CD4-positive, alpha-beta T cell (primary cell): ENCODE data around the gene GRK2. TPM values are rescaled to one million over a fixed set of nuclear protein-coding genes. Genes with fewer than 3 reads are reported as not detected.

ENCODE experiments used
- ATAC-seq: fragments of 200-7000 bp; cut with Tn5 transposase; one replicate; pipeline ENCODE4 v1.10.0; 2022; ENCODE audit warnings: mild to moderate bottlenecking; ENCODE audit not compliant: poor library complexity
- CTCF ChIA-PET: fragments of 350-600 bp; sonication (Branson Sonifier 250); formaldehyde crosslinking; loops from one replicate; lab custom pipeline; 2021; ENCODE audit warnings: antibody characterized with exemption, inconsistent platforms; lab: Charles Lee
- POLR2A ChIA-PET: fragments of 350-600 bp; sonication (Branson Sonifier 250); formaldehyde crosslinking; loops from one replicate; lab custom pipeline; 2021; ENCODE audit warnings: antibody characterized with exemption, inconsistent platforms; lab: Charles Lee
- DNase-seq, 14 experiments: peaks; one replicate each; pipeline ENCODE4 v3.0.0-alpha.2; 2013 to 2020; ENCODE audit warnings: mixed read lengths in 2 of 14
- H3K27ac ChIP-seq, 2 donors: one replicate each; pipeline versions ENCODE4 v1.5.1 to v1.7.0; 2013; ENCODE audit warnings: low read length in 2 of 2, low read depth in 1 of 2, mild to moderate bottlenecking in 1 of 2
- H3K27me3 ChIP-seq, 2 experiments: 1 replicate in 1 of 2; 2 replicates in 1 of 2; pipeline versions ENCODE4 v1.6.1 to v1.7.0; 2013; ENCODE audit warnings: low read length in 2 of 2, control low read depth in 1 of 2, mild to moderate bottlenecking in 1 of 2, moderate library complexity in 1 of 2; ENCODE audit not compliant: insufficient read depth in 2 of 2, control insufficient read depth in 1 of 2
- H3K36me3 ChIP-seq: one replicate; pipeline ENCODE4 v1.6.1; 2013; ENCODE audit warnings: low read length, control low read depth; ENCODE audit not compliant: insufficient read depth
- H3K4me1 ChIP-seq: one replicate; pipeline ENCODE4 v1.6.1; 2013; ENCODE audit warnings: low read length, control low read depth; ENCODE audit not compliant: insufficient read depth
- H3K4me3 ChIP-seq: one replicate; pipeline ENCODE4 v1.5.1; 2013; ENCODE audit warnings: mild to moderate bottlenecking, low read length, moderate library complexity
- H3K9me3 ChIP-seq, 2 experiments: 1 replicate in 1 of 2; 2 replicates in 1 of 2; pipeline versions ENCODE4 v1.6.1 to v1.7.0; 2013; ENCODE audit warnings: low read length in 2 of 2, mild to moderate bottlenecking in 2 of 2, control low read depth in 1 of 2, moderate library complexity in 1 of 2; ENCODE audit not compliant: control insufficient read depth in 1 of 2, insufficient read depth in 1 of 2
- H3K27ac Mint-ChIP-seq: one replicate; pipeline ENCODE4 v1.8.0; 2020; ENCODE audit warnings: mixed read lengths
- H3K27me3 Mint-ChIP-seq: one replicate; pipeline ENCODE4 v1.8.0; 2021; ENCODE audit warnings: mixed read lengths
- H3K36me3 Mint-ChIP-seq: one replicate; pipeline ENCODE4 v1.8.0; 2021; ENCODE audit warnings: low read depth, mixed read lengths
- H3K4me1 Mint-ChIP-seq: one replicate; pipeline ENCODE4 v1.8.0; 2021; ENCODE audit warnings: low read depth, mixed read lengths
- H3K4me3 Mint-ChIP-seq: one replicate; pipeline ENCODE4 v1.8.0; 2020; ENCODE audit warnings: mild to moderate bottlenecking, mixed read lengths
- H3K9me3 Mint-ChIP-seq: one replicate; pipeline ENCODE4 v1.8.0; 2020; ENCODE audit warnings: mixed read lengths
- intact Hi-C, 2 experiments: fragments of 100-400 bp; cut with DNase I in 1 of 2; cut with micrococcal nuclease in 1 of 2; formaldehyde crosslinking; loops; one replicate each; pipeline versions ENCODE4 v1.15.1 to v1.9.0; 2023 to 2025; cut with DNase I, micrococcal nuclease
- total RNA-seq, 174 experiments: library from RNA in 2 of 174; stranded (reverse) in 2 of 174; gene quantifications; one replicate each; pipeline ENCODE4 v1.2.3 and lab custom pipeline; 2021 to 2026
- TF ChIP-seq, protein P1 (sequence below): fragments of 200-600 bp; IDR thresholded peaks from one replicate; pipeline ENCODE4 v1.8.0; 2022; ENCODE audit warnings: antibody characterized with exemption, mild to moderate bottlenecking

GRK2 gene
- total RNA-seq, 2 experiments from 2014 or later: 309 to 325 TPM

DNA sequence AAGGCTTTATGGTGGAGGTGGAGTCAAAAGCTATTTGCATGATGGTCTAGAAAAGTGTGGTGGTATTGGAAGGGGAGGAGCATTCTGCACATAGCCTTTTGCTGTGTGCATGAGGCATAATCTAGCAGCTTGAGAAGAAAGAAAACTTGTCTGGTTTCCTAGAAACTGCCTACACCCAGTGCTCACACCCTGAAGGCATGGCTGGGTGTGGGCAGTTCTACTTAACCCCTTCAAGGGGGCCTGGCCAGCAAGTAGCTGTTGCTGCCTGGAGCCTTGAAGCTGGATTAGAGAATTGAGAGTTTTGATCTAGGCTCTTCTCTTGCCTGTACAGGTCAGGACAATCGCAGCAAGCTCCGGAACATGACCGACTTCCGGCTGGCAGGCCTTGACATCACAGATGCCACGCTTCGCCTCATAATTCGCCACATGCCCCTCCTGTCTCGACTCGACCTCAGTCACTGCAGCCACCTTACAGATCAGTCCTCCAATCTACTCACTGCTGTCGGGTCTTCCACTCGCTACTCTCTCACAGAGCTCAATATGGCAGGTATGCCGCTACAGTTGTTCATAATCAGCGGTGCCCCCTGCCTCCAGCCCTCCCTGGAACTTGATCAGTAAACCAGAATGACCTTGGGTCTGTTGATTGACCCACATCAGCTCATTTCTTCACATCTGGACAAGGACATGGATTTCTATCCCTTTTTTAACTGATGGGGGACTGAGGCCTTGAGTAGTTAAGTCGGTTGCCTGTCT, 12.2 kb upstream of the GRK2 start:
- Histone ChIP-seq H3K27me3 (no peaks in the 10 kb centered on the region), H3K27ac (no peak overlapping the region), H3K4me1 (peaks cover 27% of the 10 kb centered on the region), H3K9me3 (no peaks in the 10 kb centered on the region), H3K4me3 (no peak overlapping the region), H3K36me3 (peaks cover 83% of the 10 kb centered on the region)
- intact Hi-C loops: no loop called here
- TF ChIP-seq, protein P1, sequence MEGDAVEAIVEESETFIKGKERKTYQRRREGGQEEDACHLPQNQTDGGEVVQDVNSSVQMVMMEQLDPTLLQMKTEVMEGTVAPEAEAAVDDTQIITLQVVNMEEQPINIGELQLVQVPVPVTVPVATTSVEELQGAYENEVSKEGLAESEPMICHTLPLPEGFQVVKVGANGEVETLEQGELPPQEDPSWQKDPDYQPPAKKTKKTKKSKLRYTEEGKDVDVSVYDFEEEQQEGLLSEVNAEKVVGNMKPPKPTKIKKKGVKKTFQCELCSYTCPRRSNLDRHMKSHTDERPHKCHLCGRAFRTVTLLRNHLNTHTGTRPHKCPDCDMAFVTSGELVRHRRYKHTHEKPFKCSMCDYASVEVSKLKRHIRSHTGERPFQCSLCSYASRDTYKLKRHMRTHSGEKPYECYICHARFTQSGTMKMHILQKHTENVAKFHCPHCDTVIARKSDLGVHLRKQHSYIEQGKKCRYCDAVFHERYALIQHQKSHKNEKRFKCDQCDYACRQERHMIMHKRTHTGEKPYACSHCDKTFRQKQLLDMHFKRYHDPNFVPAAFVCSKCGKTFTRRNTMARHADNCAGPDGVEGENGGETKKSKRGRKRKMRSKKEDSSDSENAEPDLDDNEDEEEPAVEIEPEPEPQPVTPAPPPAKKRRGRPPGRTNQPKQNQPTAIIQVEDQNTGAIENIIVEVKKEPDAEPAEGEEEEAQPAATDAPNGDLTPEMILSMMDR: no peak
- peaks cover 51% of the 10 kb centered on the region for H3K4me1 Mint-ChIP-seq
- peak overlapping the region; percentile 57 for H3K27ac Mint-ChIP-seq
- H3K27me3 Mint-ChIP-seq: no peaks in the 10 kb centered on the region
- DNase-seq (no peak), ATAC-seq (no peak)
- H3K36me3 Mint-ChIP-seq: peaks cover 82% of the 10 kb centered on the region
- ChIA-PET POLR2A (interaction anchor here (0.6 to 5.3 kb wide), 6 partner anchors 14 to 65 kb away, joined by 3 to 56 read pairs (median 5); partner anchors contain the start of gene ANKRD13D), CTCF (interaction anchor here (0.6 to 4.7 kb wide), 8 partner anchors 8 to 173 kb away, joined by 3 to 22 read pairs (median 4); partner anchors contain the start of gene ANKRD13D)
- H3K4me3 Mint-ChIP-seq: no peak overlapping the region
- H3K9me3 Mint-ChIP-seq: no peaks in the 10 kb centered on the region

DNA sequence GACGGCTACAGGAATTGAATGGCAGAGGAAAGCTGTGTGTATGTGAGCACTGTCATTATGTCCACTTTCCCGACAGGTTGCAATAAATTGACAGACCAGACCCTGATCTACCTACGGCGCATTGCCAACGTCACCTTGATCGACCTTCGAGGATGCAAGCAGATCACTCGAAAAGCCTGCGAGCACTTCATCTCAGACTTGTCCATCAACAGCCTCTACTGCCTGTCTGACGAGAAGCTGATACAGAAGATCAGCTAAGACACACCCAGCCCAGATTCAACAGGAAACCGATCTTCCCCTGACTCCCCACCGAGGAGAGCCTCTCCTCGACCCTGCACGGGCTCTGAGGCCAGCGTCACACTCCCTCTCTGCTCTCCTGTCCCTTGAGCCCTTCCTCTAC, 11.5 kb upstream of the GRK2 start:
- ChIA-PET CTCF (no interaction called here), POLR2A (interaction anchor here (5.3 kb wide), 1 partner anchor 14 kb away, joined by 56 read pairs; no protein-coding TSS in a partner anchor)
- Histone ChIP-seq H3K36me3 (peaks cover 76% of the 10 kb centered on the region), H3K27me3 (no peaks in the 10 kb centered on the region), H3K4me1 (peaks cover 27% of the 10 kb centered on the region), H3K4me3 (no peak overlapping the region), H3K27ac (no peak overlapping the region), H3K9me3 (no peaks in the 10 kb centered on the region)
- Mint-ChIP-seq H3K27ac (no peak overlapping the region), H3K27me3 (no peaks in the 10 kb centered on the region), H3K9me3 (no peaks in the 10 kb centered on the region), H3K4me1 (peaks cover 44% of the 10 kb centered on the region), H3K4me3 (no peak overlapping the region), H3K36me3 (peaks cover 75% of the 10 kb centered on the region)
- TF ChIP-seq, protein P1: no peak
- ATAC-seq (no peak), DNase-seq (peak in 1 of 14 experiments; percentile 25)
- intact Hi-C loops: no loop called here

DNA sequence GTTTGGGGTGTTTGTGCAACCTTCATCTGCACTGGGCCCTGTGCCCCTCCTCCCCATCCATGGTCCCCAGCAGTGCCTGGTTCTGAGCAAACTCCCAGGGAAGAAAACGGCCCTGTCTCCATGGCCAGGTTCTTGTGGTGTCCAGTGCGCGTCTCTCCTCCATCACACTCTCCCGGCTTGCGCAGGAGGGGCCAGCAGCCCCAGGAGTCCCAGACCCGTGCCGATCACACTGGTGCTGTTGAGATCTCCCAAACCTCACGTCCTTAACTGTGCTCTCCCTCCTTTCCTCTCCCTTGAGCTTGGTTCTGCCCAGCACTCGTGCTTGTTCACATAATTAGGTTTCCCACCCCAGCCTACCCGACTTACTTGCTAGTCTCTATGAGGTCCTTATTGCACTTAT, 10.9 kb upstream of the GRK2 start:
- H3K9me3 ChIP-seq: no peaks in the 10 kb centered on the region
- intact Hi-C loops: no loop called here
- Mint-ChIP-seq H3K4me3 (peak overlapping the region; percentile 38), H3K4me1 (peaks cover 44% of the 10 kb centered on the region), H3K27ac (peak overlapping the region; percentile 73), H3K36me3 (peaks cover 69% of the 10 kb centered on the region), H3K27me3 (no peaks in the 10 kb centered on the region), H3K9me3 (no peaks in the 10 kb centered on the region)
- POLR2A ChIA-PET: interaction anchor here (5.3 kb wide), 1 partner anchor 15 kb away, joined by 56 read pairs; no protein-coding TSS in a partner anchor
- DNase-seq (peak in 2 of 14 experiments; percentile 9 to 30), ATAC-seq (no peak)
- TF ChIP-seq, protein P1: no peak
- H3K27me3 ChIP-seq: no peaks in the 10 kb centered on the region
- H3K4me3 ChIP-seq: no peak overlapping the region
- H3K4me1 ChIP-seq: peaks cover 23% of the 10 kb centered on the region
- peaks cover 70% of the 10 kb centered on the region for H3K36me3 ChIP-seq
- CTCF ChIA-PET: interaction anchor here (1.2 kb wide), 1 partner anchor 62 kb away, joined by 3 read pairs; no protein-coding TSS in a partner anchor
- H3K27ac ChIP-seq: no peak overlapping the region
